Measurements from ENCODE around the gene GJD3. TPM values are rescaled to one million over a fixed set of nuclear protein-coding genes. Genes with fewer than 3 reads are reported as not detected.
A peak's percentile ranks its signal among the peaks of the same experiment; 100 is the strongest.
"Not testable (repeated sequence)": the region's sequence is repeated elsewhere in the genome, so short reads cannot be mapped to it uniquely, and the experiment has no call there.

GJD3 gene
- total RNA-seq (1 to 10 TPM in 8 of 9 donors, under 1 TPM in 1; 0.44 to 8.7 (median 1.9) TPM), polyA plus RNA-seq (not detected)
- long read RNA-seq, donor 1, partial matches to known transcripts = 0 of 2 reads
- long read RNA-seq, donor 1, other reads (novel, unspliced or antisense) = 0 of 2 reads
- long read RNA-seq, donor 2, partial matches to known transcripts = 0 of 1 reads
- long read RNA-seq, donor 2, other reads (novel, unspliced or antisense) = 0 of 1 reads
- long read RNA-seq, donor 3, partial matches to known transcripts = 0 of 1 reads
- long read RNA-seq, donor 3, other reads (novel, unspliced or antisense) = 0 of 1 reads
- long read RNA-seq, donor 4 = 0 reads
- long read RNA-seq, donor 5, partial matches to known transcripts = 0 of 3 reads
- long read RNA-seq, donor 5, other reads (novel, unspliced or antisense) = 1 of 3 reads
- long read RNA-seq, donor 6 = 0 reads
- long read RNA-seq, donor 7 = 0 reads
- long read RNA-seq, donor 8, partial matches to known transcripts = 0 of 1 reads
- long read RNA-seq, donor 8, other reads (novel, unspliced or antisense) = 0 of 1 reads
- long read RNA-seq, donor 9 = 0 reads
- long read RNA-seq, donor 10, partial matches to known transcripts = 0 of 1 reads
- long read RNA-seq, donor 10, other reads (novel, unspliced or antisense) = 0 of 1 reads

GRCh38 chr17:40364121-40364861 is at the start of gene GJD3:
Gene GJD3, minus strand, starts transcription at chr17:40364737. Its CDS starts 922 bp downstream, at chr17:40363815.
- no peaks in the 10 kb centered on the region for H3K36me3 ChIP-seq (replicated peaks in 1 of 2)
- no peaks in the 10 kb centered on the region for H3K9me3 ChIP-seq (replicated peaks in 1 of 3)
- WGBS, 4 donors = 55 to 60% (median 60%) methylated on average over 15 to 22 of the region's 22 CpGs
- H3K27me3 ChIP-seq = peaks cover 15% of the 10 kb centered on the region
- H3K27ac ChIP-seq = no peak within 1 kb of the TSS
- no peak for TF ChIP-seq POLR2A (IDR thresholded peaks at IDR 0.05)
- TF ChIP-seq CTCF (IDR thresholded peaks at IDR 0.05) = no peak
- intact Hi-C loops (cut with DNase I) = loop anchor here (5.0 to 10.0 kb wide), 2 partner anchors 48 to 171 kb away; no protein-coding TSS in a partner anchor
- peaks cover 5 to 6% of the 10 kb centered on the region in 2 donors for H3K4me1 ChIP-seq (replicated peaks in 1 of 2)
- H3K4me3 ChIP-seq = peak within 1 kb of the TSS in 1 of 4 donors; percentile 57
- DNase-seq = peak in 2 of 7 donors; percentile 37 to 59

- not testable (repeated sequence) for H3K27ac ChIP-seq; H3K36me3 ChIP-seq (replicated peaks in 1 of 2); H3K27me3 ChIP-seq; H3K4me3 ChIP-seq; DNase-seq; H3K9me3 ChIP-seq (replicated peaks in 1 of 3)
- intact Hi-C loops (cut with DNase I) = loop anchor here (5.0 to 10.0 kb wide), 3 partner anchors 52 to 220 kb away; partner anchors contain the start of genes GJD3 (in 2 of the 2) and RARA (in 1 of the 2)
- peaks cover 6 to 12% of the 10 kb centered on the region in 2 donors for H3K4me1 ChIP-seq (replicated peaks in 1 of 2)
- 88 to 100% (median 92%) methylated on average over 1 to 4 of the region's 4 CpGs for WGBS, 4 donors
Measured at GRCh38 chr17:40414312-40414711, 49.8 kb upstream of the GJD3 start.

- no peaks in the 10 kb centered on the region for H3K36me3 ChIP-seq (replicated peaks in 1 of 2)
- H3K27ac ChIP-seq = no peak overlapping the region
- H3K4me3 ChIP-seq = no peak overlapping the region
- peaks cover 0 to 8% of the 10 kb centered on the region in 2 donors for H3K4me1 ChIP-seq (replicated peaks in 1 of 2)
- intact Hi-C loops (cut with DNase I) = loop anchor here (5.0 to 10.0 kb wide), 3 partner anchors 51 to 218 kb away; partner anchors contain the start of genes GJD3 (in 2 of the 2) and RARA (in 1 of the 2)
- no peaks in the 10 kb centered on the region for H3K27me3 ChIP-seq
- TF ChIP-seq CTCF (IDR thresholded peaks at IDR 0.05) = no peak
- no peak for TF ChIP-seq POLR2A (IDR thresholded peaks at IDR 0.05)
- no peak for DNase-seq
- no peaks in the 10 kb centered on the region for H3K9me3 ChIP-seq (replicated peaks in 1 of 3)
Measured at GRCh38 chr17:40412880-40413279, 48.3 kb upstream of the GJD3 start.

- H3K4me1 ChIP-seq (replicated peaks in 1 of 2) = peaks cover 0 to under 1% of the 10 kb centered on the region in 2 donors
- intact Hi-C loops (cut with DNase I) = loop anchor here (5.0 to 10.0 kb wide), 3 partner anchors 50 to 217 kb away; partner anchors contain the start of genes GJD3 (in 2 of the 2) and RARA (in 1 of the 2)
- no peak overlapping the region for H3K27ac ChIP-seq
- H3K4me3 ChIP-seq = no peak overlapping the region
- 94 to 98% (median 95%) methylated on average over 4 of the region's 4 CpGs for WGBS, 4 donors
- no peak for DNase-seq
- H3K36me3 ChIP-seq (replicated peaks in 1 of 2) = no peaks in the 10 kb centered on the region
- no peaks in the 10 kb centered on the region for H3K9me3 ChIP-seq (replicated peaks in 1 of 3)
- no peak for TF ChIP-seq CTCF (IDR thresholded peaks at IDR 0.05)
- TF ChIP-seq POLR2A (IDR thresholded peaks at IDR 0.05) = no peak
- no peaks in the 10 kb centered on the region for H3K27me3 ChIP-seq
Measured at GRCh38 chr17:40411821-40412220, 47.3 kb upstream of the GJD3 start.
